Fibroblast of pulmonary artery (primary cell): ENCODE measurements around the gene MFRP.

Experiments
- DNase-seq: peaks from one replicate; pipeline ENCODE4 v3.0.0-alpha.2; 2010; ENCODE audit warnings: low read depth
- H3K4me3 ChIP-seq: replicated peaks from 2 replicates; pipeline ENCODE4 v1.5.1; 2011; ENCODE audit warnings: low read depth, mild to moderate bottlenecking, control low read depth, low read length, moderate library complexity
- TF ChIP-seq, protein P1 (sequence below): IDR thresholded peaks from 2 replicates; pipeline ENCODE4 v1.5.1; 2011; ENCODE audit warnings: mild to moderate bottlenecking, control low read depth, low read length, inconsistent platforms; ENCODE audit errors: missing control alignments

Gene MFRP

DNA sequence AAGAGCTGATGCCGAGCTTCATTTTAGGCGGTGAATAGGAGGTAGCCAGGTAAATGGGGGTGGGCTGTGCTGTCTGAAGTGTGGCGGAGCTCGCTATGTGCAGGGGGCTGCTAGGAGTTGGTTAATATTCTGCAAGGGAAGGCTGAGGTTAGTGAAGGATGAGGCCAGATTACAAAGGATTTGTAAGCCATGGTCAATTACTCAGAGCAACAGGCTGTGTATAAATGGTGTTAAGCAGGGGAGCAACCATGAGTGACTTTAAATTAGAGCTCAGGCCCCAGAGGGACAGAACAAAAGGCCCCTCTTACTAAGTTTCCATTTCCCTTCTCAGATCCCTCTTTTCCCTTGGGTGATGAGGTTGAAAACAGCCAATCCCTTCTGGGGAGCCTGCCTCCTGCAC, 22.3 kb downstream of the MFRP start:
- no peak for DNase-seq
- H3K4me3 ChIP-seq: no peak overlapping the region
- TF ChIP-seq, protein P1, sequence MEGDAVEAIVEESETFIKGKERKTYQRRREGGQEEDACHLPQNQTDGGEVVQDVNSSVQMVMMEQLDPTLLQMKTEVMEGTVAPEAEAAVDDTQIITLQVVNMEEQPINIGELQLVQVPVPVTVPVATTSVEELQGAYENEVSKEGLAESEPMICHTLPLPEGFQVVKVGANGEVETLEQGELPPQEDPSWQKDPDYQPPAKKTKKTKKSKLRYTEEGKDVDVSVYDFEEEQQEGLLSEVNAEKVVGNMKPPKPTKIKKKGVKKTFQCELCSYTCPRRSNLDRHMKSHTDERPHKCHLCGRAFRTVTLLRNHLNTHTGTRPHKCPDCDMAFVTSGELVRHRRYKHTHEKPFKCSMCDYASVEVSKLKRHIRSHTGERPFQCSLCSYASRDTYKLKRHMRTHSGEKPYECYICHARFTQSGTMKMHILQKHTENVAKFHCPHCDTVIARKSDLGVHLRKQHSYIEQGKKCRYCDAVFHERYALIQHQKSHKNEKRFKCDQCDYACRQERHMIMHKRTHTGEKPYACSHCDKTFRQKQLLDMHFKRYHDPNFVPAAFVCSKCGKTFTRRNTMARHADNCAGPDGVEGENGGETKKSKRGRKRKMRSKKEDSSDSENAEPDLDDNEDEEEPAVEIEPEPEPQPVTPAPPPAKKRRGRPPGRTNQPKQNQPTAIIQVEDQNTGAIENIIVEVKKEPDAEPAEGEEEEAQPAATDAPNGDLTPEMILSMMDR: no peak

DNA sequence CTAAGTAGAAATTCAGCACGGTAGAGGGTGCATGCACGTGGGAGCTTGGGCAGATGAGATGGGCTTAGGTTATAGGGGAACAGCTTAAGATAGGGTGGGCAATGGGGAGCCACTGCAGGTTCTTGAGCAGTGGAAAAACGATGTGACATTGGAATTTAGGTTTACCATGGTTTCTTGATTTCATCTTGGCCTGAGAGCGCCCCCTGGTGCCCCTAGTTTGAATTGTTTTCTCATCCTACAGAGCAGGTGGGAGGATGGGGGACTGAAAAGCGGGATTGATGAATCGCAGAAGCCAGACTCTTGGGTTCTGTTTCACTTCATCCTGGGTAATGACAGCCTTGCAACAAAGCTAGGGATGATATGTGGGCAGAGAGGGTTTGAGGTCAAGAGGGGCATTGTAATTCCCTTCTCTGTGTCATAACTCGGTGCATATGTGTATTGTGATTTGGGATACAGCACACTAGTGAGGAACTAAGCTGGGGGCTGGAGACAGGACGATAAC, 22.9 kb downstream of the MFRP start:
- peak; percentile 80 for DNase-seq
- no peak overlapping the region for H3K4me3 ChIP-seq
- TF ChIP-seq, protein P1: peak; percentile 69

DNA sequence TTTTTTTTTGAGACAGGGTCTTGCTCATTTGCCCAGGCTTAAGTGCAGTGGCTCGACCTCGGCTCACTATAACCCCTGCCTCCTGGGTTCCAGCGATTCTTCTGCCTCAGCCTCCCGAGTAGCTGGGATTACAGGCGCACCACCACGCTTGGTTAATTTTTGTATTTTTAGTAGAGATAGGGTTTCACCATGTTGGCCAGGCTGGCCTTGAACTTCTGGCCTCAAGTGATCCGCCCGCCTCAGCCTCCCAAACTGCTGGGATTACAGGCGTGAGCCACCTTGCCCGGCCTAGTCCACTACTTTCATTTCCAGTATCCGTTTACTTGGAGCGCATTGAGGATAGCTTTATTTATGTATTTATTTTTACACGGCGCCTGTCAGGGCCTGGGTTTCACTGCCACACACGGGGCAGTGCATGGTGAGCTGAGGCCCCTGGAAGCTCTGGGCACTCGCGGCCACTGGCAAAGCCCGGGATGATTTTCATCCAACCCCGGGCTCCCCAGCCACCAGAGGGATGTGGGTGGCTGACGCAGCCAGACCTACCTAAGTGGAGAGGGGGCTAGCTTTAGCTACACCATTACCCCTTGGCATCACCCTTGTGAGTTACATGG, 23.5 kb downstream of the MFRP start:
- TF ChIP-seq, protein P1: no peak
- no peak overlapping the region for H3K4me3 ChIP-seq
- no peak for DNase-seq

DNA sequence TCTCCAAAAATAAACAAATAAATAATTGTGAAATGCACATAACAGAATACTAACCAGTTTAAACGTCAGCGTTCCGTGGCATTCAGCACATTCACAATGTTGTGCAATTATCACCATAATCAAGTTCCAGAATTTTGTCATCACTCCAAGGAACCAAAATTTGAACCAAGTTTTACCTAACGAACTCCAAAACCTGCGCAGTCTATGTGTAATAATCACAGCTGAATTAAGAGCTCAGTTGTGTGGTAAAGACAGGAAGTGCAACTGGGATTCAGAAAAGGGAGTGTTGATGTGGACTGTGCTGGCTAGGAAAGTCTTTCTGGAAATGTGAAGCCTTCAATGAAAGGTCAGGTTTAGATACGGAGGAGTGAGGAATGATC, 24.2 kb downstream of the MFRP start:
- no peak overlapping the region for H3K4me3 ChIP-seq
- no peak for DNase-seq
- TF ChIP-seq, protein P1: peak; percentile 21

DNA sequence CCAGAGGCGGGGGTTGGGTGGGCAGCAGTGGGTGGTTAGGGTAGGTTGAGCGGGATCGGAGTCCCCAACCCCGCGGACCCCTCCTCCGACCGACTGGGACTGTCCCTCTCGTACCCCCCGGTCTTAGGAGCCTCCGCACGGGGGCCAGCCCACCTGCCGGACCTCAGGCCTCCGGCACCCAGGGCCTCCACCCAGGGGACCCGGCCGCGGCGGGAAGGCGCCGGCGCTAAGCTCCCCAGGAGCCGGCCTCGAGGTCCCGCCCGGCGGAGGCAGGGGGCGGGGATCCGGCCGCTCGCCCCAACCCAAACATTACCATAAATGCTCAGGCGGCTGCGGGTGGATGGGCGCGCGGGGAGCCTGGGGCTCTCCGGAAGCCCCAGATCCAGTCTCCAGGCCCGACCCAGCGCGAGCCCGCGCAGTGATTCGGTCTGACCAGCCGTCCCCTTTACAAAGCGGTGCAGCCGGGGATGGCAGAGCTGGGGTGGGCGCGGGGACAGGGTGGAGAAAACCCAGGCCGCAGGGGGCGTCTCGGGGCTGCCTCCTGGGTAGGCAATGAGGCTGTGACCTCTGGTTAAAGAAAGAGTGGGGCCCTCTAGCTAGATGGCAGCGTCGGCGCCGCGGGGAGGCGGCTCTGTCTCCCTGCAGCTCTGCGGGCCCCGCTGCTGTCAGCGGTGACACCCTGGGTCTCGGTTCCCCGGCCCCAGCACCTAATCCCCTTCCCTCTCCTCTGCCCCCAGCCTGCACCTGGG, 25.6 kb downstream of the MFRP start:
- H3K4me3 ChIP-seq: peak overlapping the region; percentile 40
- TF ChIP-seq, protein P1: no peak
- peak; percentile 58 for DNase-seq

DNA sequence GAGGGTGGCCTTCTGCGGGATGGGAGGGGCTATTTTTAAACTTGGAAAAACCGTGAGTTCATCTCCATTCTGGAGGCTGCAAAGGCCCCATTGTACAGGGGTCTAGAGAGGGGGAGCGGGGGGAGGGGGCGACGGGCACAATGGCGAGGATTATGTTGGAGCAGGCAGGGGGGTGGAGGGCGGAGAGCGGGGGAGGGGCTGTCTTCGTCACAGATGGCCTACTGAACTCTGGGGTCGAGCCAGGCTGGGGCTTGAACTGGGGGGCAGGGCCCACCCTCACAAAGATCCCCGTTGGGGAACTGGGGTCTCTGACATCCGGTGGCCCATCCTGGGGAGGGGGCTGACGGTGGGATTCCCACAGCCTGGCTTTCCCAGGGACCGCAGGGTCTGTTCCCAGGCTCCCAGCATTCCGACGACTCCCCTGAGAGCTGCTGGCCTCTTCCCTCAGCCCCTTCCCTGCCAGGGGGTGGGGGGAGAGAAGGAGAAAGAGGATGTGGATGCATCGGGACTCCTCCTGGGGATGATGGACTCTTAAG, 26.2 kb downstream of the MFRP start:
- TF ChIP-seq, protein P1: no peak
- DNase-seq: no peak
- peak overlapping the region; percentile 40 for H3K4me3 ChIP-seq
